ENCODE results near the gene CES3. TPM values are rescaled to one million over a fixed set of nuclear protein-coding genes. Genes with fewer than 3 reads are reported as not detected.

Gene CES3
- total RNA-seq, 1 donor from 2014 or later: 4.8 TPM

- no peak for TF ChIP-seq CTCF (IDR thresholded peaks at IDR 0.05; ENCODE audit: unreplicated experiment)
- Mint-ChIP-seq H3K27ac (no peak overlapping the region), H3K27me3 (peaks cover 35% of the 10 kb centered on the region), H3K36me3 (ENCODE audit: insufficient read depth) (no peaks in the 10 kb centered on the region), H3K4me1 (ENCODE audit: low read depth) (peaks cover 4% of the 10 kb centered on the region), H3K9me3 (ENCODE audit: low read depth) (no peaks in the 10 kb centered on the region), H3K4me3 (ENCODE audit: low read depth) (no peak overlapping the region)
- no peak for DNase-seq (ENCODE audit: low spot score, unreplicated experiment)
Measured at GRCh38 chr16:66996324-66996982, 35.4 kb downstream of the CES3 start.

GRCh38 chr16:66996983-66997358 lies 35.9 kb downstream of the CES3 start:
- peaks cover 4% of the 10 kb centered on the region for H3K4me1 Mint-ChIP-seq (ENCODE audit: low read depth)
- TF ChIP-seq CTCF (IDR thresholded peaks at IDR 0.05; ENCODE audit: unreplicated experiment): no peak
- H3K27ac Mint-ChIP-seq: no peak overlapping the region
- peaks cover 40% of the 10 kb centered on the region for H3K27me3 Mint-ChIP-seq
- no peak overlapping the region for H3K4me3 Mint-ChIP-seq (ENCODE audit: low read depth)
- no peak for DNase-seq (ENCODE audit: low spot score, unreplicated experiment)
- H3K9me3 Mint-ChIP-seq (ENCODE audit: low read depth): no peaks in the 10 kb centered on the region
- H3K36me3 Mint-ChIP-seq (ENCODE audit: insufficient read depth): no peaks in the 10 kb centered on the region

DNA sequence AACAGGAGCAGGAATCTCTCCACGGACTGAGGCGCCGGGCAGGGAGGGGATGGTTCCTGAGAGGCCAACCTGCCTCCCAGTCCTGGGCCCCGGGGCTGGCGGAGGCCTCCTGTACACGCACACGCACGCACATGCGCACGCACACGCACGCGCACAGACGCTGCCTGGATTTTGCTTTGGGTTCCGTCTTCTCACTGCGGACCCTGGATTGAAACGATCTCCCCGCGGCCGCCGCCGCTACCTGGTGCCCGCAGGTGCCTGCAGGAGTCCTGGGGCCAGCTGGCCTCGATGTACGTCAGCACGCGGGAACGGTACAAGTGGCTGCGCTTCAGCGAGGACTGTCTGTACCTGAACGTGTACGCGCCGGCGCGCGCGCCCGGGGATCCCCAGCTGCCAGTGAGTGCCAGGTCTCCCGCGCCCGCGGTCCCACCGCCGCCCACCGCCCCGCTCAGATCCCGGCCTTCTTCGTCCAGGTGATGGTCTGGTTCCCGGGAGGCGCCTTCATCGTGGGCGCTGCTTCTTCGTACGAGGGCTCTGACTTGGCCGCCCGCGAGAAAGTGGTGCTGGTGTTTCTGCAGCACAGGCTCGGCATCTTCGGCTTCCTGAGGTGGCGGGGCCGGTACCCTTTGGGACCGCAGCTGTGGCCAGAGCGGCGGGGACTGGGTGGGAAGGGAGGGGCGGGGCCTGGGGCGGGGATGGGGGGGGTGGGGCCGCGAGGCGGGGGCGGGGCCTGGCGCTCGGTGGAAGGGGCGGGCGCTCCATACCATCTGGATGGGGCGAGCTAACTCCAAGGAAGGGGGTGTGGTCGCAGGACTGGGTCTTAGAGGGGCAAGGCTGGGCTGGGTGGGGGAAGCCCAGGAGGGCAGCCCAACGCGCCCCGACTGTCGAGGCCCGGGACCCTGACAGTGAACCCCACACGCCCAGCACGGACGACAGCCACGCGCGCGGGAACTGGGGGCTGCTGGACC lies 39.6 kb downstream of the CES3 start:
- Mint-ChIP-seq H3K4me3 (ENCODE audit: low read depth) (peak overlapping the region; percentile 70), H3K27me3 (peaks cover 63% of the 10 kb centered on the region), H3K27ac (no peak overlapping the region), H3K36me3 (ENCODE audit: insufficient read depth) (no peaks in the 10 kb centered on the region), H3K9me3 (ENCODE audit: low read depth) (no peaks in the 10 kb centered on the region), H3K4me1 (ENCODE audit: low read depth) (peaks cover 4% of the 10 kb centered on the region)
- peak; percentile 34 for DNase-seq (ENCODE audit: low spot score, unreplicated experiment)
- TF ChIP-seq CTCF (IDR thresholded peaks at IDR 0.05; ENCODE audit: unreplicated experiment): no peak

GRCh38 chr16:67001726-67002125 lies 40.7 kb downstream of the CES3 start:
- TF ChIP-seq CTCF (IDR thresholded peaks at IDR 0.05; ENCODE audit: unreplicated experiment): no peak
- H3K36me3 Mint-ChIP-seq (ENCODE audit: insufficient read depth): no peaks in the 10 kb centered on the region
- no peak overlapping the region for H3K4me3 Mint-ChIP-seq (ENCODE audit: low read depth)
- peaks cover 65% of the 10 kb centered on the region for H3K27me3 Mint-ChIP-seq
- H3K4me1 Mint-ChIP-seq (ENCODE audit: low read depth): peaks cover 4% of the 10 kb centered on the region
- no peaks in the 10 kb centered on the region for H3K9me3 Mint-ChIP-seq (ENCODE audit: low read depth)
- DNase-seq (ENCODE audit: low spot score, unreplicated experiment): no peak
- no peak overlapping the region for H3K27ac Mint-ChIP-seq

- H3K4me3 Mint-ChIP-seq (ENCODE audit: low read depth): no peak overlapping the region
Measured at GRCh38 chr16:67006930-67007658, 46.0 kb downstream of the CES3 start.

More at GRCh38 chr16:67006930-67007658, 46.0 kb downstream of the CES3 start:
- Mint-ChIP-seq H3K4me1 (ENCODE audit: low read depth) (no peaks in the 10 kb centered on the region), H3K27ac (no peak overlapping the region), H3K9me3 (ENCODE audit: low read depth) (no peaks in the 10 kb centered on the region), H3K27me3 (peaks cover 42% of the 10 kb centered on the region), H3K36me3 (ENCODE audit: insufficient read depth) (no peaks in the 10 kb centered on the region)
- DNase-seq (ENCODE audit: low spot score, unreplicated experiment): no peak
- no peak for TF ChIP-seq CTCF (IDR thresholded peaks at IDR 0.05; ENCODE audit: unreplicated experiment)

All from progenitor cell of endocrine pancreas (in vitro differentiated cells).